CD14-positive monocyte (primary cell): ENCODE data around the gene CDAN1. TPM values are rescaled to one million over a fixed set of nuclear protein-coding genes. Genes with fewer than 3 reads are reported as not detected.

Experiments
- DNase-seq, 3 donors: peaks; one replicate each; pipeline ENCODE4 v3.0.0-alpha.2; 2011 to 2022
- H2AFZ ChIP-seq: 2 replicates; pipeline ENCODE4 v1.6.0; 2012; ENCODE audit warnings: mild to moderate bottlenecking, low read depth, low read length, inconsistent platforms; ENCODE audit not compliant: insufficient read depth, poor library complexity, severe bottlenecking
- H3K27ac ChIP-seq, 2 donors: 1 replicate in 1 of 2; 2 replicates in 1 of 2; pipeline ENCODE4 v1.5.1; 2012 to 2013; ENCODE audit warnings: low read length in 2 of 2, control low read depth in 1 of 2, inconsistent platforms in 1 of 2, low read depth in 1 of 2, mild to moderate bottlenecking in 1 of 2
- H3K27me3 ChIP-seq, 2 donors: one replicate each; pipeline versions ENCODE4 v1.6.0 to v1.6.1; 2011 to 2013; ENCODE audit warnings: low read length in 2 of 2; ENCODE audit not compliant: control insufficient read depth in 2 of 2, insufficient read depth in 2 of 2
- H3K36me3 ChIP-seq, 2 donors: replicated peaks in 1 of 2; 1 replicate in 1 of 2; 2 replicates in 1 of 2; pipeline versions ENCODE4 v1.5.1 to v1.6.1; 2012 to 2013; ENCODE audit warnings: low read length in 2 of 2, control low read depth in 1 of 2, inconsistent platforms in 1 of 2, mild to moderate bottlenecking in 1 of 2; ENCODE audit not compliant: insufficient read depth in 2 of 2, control insufficient read depth in 1 of 2
- H3K4me1 ChIP-seq, 2 donors: 1 replicate in 1 of 2; 2 replicates in 1 of 2; pipeline versions ENCODE4 v1.5.1 to v1.6.1; 2012 to 2013; ENCODE audit warnings: low read length in 2 of 2, control low read depth in 1 of 2, inconsistent platforms in 1 of 2, mild to moderate bottlenecking in 1 of 2, moderate library complexity in 1 of 2; ENCODE audit not compliant: insufficient read depth in 2 of 2, control insufficient read depth in 1 of 2
- H3K4me2 ChIP-seq: replicated peaks from 2 replicates; pipeline ENCODE3; 2012; ENCODE audit warnings: low read length, moderate library complexity, mild to moderate bottlenecking; ENCODE audit not compliant: poor library complexity, severe bottlenecking; ENCODE audit errors: extremely low read depth
- H3K4me3 ChIP-seq, 3 experiments: fragments of 200-600 bp in 1 of 3; sonication (generic) in 1 of 3; replicated peaks in 1 of 3; 1 replicate in 2 of 3; 2 replicates in 1 of 3; pipeline ENCODE4 v1.5.1; 2011 to 2013; ENCODE audit warnings: low read length in 3 of 3, mild to moderate bottlenecking in 3 of 3, control low read depth in 2 of 3, low read depth in 2 of 3, inconsistent platforms in 1 of 3, moderate library complexity in 1 of 3
- H3K79me2 ChIP-seq: 2 replicates; pipeline ENCODE4 v1.6.0; 2012; ENCODE audit warnings: mild to moderate bottlenecking, control low read depth, inconsistent platforms, low read length, moderate library complexity; ENCODE audit not compliant: insufficient read depth
- H3K9ac ChIP-seq: 2 replicates; pipeline ENCODE4 v1.6.0; 2017; ENCODE audit warnings: low read length, mild to moderate bottlenecking; ENCODE audit not compliant: insufficient read depth, poor library complexity, severe bottlenecking
- H3K9me3 ChIP-seq, 2 donors: replicated peaks in 1 of 2; 1 replicate in 1 of 2; 2 replicates in 1 of 2; pipeline versions ENCODE4 v1.5.1 to v1.6.1; 2012 to 2013; ENCODE audit warnings: low read length in 2 of 2, control low read depth in 1 of 2; ENCODE audit not compliant: control insufficient read depth in 1 of 2, insufficient read depth in 1 of 2
- H4K20me1 ChIP-seq: 2 replicates; pipeline ENCODE4 v1.6.0; 2012; ENCODE audit warnings: mild to moderate bottlenecking, low read length, control low read depth, moderate library complexity; ENCODE audit not compliant: insufficient read depth
- H3K27ac Mint-ChIP-seq, 7 donors: one replicate each; pipeline ENCODE4 v1.8.0; 2020; ENCODE audit warnings: mild to moderate bottlenecking in 7 of 7, mixed read lengths in 7 of 7, moderate library complexity in 6 of 7, inconsistent platforms in 2 of 7
- H3K27me3 Mint-ChIP-seq, 3 donors: one replicate each; pipeline ENCODE4 v1.8.0; 2021 to 2022; ENCODE audit warnings: low read depth in 3 of 3, mild to moderate bottlenecking in 3 of 3, mixed read lengths in 3 of 3, moderate library complexity in 3 of 3, inconsistent platforms in 1 of 3
- H3K36me3 Mint-ChIP-seq, 2 donors: one replicate each; pipeline ENCODE4 v1.8.0; 2020; ENCODE audit warnings: mixed read lengths in 2 of 2, inconsistent platforms in 1 of 2, mild to moderate bottlenecking in 1 of 2
- H3K4me1 Mint-ChIP-seq: one replicate; pipeline ENCODE4 v1.8.0; 2020; ENCODE audit warnings: mild to moderate bottlenecking, mixed read lengths
- H3K4me3 Mint-ChIP-seq, 2 donors: one replicate each; pipeline ENCODE4 v1.8.0; 2020; ENCODE audit warnings: mild to moderate bottlenecking in 2 of 2, mixed read lengths in 2 of 2, moderate library complexity in 1 of 2
- H3K9me3 Mint-ChIP-seq, 7 donors: one replicate each; pipeline ENCODE4 v1.8.0; 2020 to 2022; ENCODE audit warnings: mixed read lengths in 7 of 7, mild to moderate bottlenecking in 6 of 7, moderate library complexity in 6 of 7, inconsistent platforms in 2 of 7
- CTCF ChIP-seq: fragments of 200-600 bp; IDR thresholded peaks from one replicate; pipeline ENCODE4 v1.8.0; 2022; ENCODE audit warnings: antibody characterized with exemption, mild to moderate bottlenecking
- WGBS: methylation state at CpG from one replicate; pipeline ENCODE4 v1.1.5; 2013; ENCODE audit warnings: missing lambda C conversion rate; ENCODE audit not compliant: insufficient coverage; 5-methylcytosine and 5-hydroxymethylcytosine counted together
- intact Hi-C, 2 donors: fragments of 100-400 bp; cut with micrococcal nuclease; formaldehyde crosslinking; loops; one replicate each; pipeline versions ENCODE4 v1.15.0 to v1.15.1; 2023
- polyA plus RNA-seq, 3 donors: library from polyadenylated mRNA; depleted of rRNA in 1 of 3; unstranded in 2 of 3; stranded (reverse) in 1 of 3; fragments of 300-500 nt in 2 of 3; fragments of >200 nt in 1 of 3; fragmentation: Illumina TruSeq in 2 of 3; gene quantifications; 1 replicate in 2 of 3; 2 replicates in 1 of 3; pipeline ENCODE4 v1.2.3, GENCODE V29; 2012 to 2021

CDAN1 gene
- polyA plus RNA-seq, 3 donors = 1.1 to 6.3 (median 2.2) TPM

- Histone ChIP-seq H3K27ac (no peak overlapping the region), H3K4me3 (no peak overlapping the region), H3K36me3 (peaks cover 93 to 98% of the 10 kb centered on the region in 2 donors), H3K4me1 (no peaks in the 10 kb centered on the region), H2AFZ (no peak overlapping the region), H3K9ac (no peak overlapping the region), H4K20me1 (no peaks in the 10 kb centered on the region), H3K4me2 (no peak overlapping the region), H3K9me3 (no peaks in the 10 kb centered on the region), H3K27me3 (no peaks in the 10 kb centered on the region), H3K79me2 (no peaks in the 10 kb centered on the region)
- H3K4me3 Mint-ChIP-seq = no peak overlapping the region
- no peak for DNase-seq
- peaks cover 88 to 100% of the 10 kb centered on the region in 2 donors for H3K36me3 Mint-ChIP-seq
- no peaks in the 10 kb centered on the region for H3K4me1 Mint-ChIP-seq
- no peaks in the 10 kb centered on the region for H3K9me3 Mint-ChIP-seq
- intact Hi-C loops = no loop called here
- no peak for TF ChIP-seq CTCF
- WGBS = no CpG with 5 or more reads among the region's 14 CpGs
- H3K27ac Mint-ChIP-seq = peak overlapping the region in 1 of 7 donors; percentile 43
- H3K27me3 Mint-ChIP-seq = peaks cover 0 to 1% (median 0%) of the 10 kb centered on the region in 3 donors
Observed at GRCh38 chr15:42728972-42729371, 8.0 kb downstream of the CDAN1 start.

- no peak overlapping the region for H3K9ac ChIP-seq
- H2AFZ ChIP-seq = no peak overlapping the region
- Mint-ChIP-seq H3K36me3 (peaks cover 85 to 100% of the 10 kb centered on the region in 2 donors), H3K4me1 (no peaks in the 10 kb centered on the region), H3K27me3 (peaks cover 0 to 1% (median 0%) of the 10 kb centered on the region in 3 donors), H3K27ac (peak overlapping the region in 3 of 7 donors; percentile 20 to 43 (median 28)), H3K4me3 (no peak overlapping the region), H3K9me3 (no peaks in the 10 kb centered on the region)
- TF ChIP-seq CTCF = no peak
- intact Hi-C loops = no loop called here
- WGBS = 83% methylated on average over 3 of the region's 5 CpGs
- no peaks in the 10 kb centered on the region for H3K4me1 ChIP-seq
- H4K20me1 ChIP-seq = no peaks in the 10 kb centered on the region
- H3K36me3 ChIP-seq = peaks cover 92 to 98% of the 10 kb centered on the region in 2 donors
- no peak for DNase-seq
- H3K27me3 ChIP-seq = no peaks in the 10 kb centered on the region
- no peak overlapping the region for H3K27ac ChIP-seq
- H3K4me3 ChIP-seq = no peak overlapping the region
- H3K79me2 ChIP-seq = no peaks in the 10 kb centered on the region
- no peak overlapping the region for H3K4me2 ChIP-seq
- no peaks in the 10 kb centered on the region for H3K9me3 ChIP-seq
Observed at GRCh38 chr15:42728560-42728959, 8.4 kb downstream of the CDAN1 start.
